ENCODE results near the gene NADSYN1. TPM values are rescaled to one million over a fixed set of nuclear protein-coding genes. Genes with fewer than 3 reads are reported as not detected.

NADSYN1 gene
- total RNA-seq, 1 experiment from 2014 or later = 91.3 TPM

DNA sequence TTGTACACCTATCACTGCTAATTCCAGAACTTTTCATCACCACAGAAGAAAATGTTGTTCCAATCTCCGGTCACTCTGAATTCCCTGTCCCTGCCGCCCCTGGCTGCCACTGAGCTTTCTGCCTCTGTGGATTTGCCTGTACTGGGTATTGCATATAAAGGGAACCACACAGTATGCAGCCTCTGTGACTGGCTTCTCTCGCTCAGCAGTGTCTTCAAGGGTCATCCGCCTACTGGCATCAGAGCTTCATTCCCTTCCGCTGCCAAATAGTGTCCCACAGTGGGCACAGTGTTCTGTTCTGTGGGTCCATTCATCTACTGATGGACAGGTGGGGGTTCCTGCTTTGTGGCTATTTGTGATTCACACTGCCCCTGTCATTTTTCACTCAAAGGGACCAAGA is 10.1 kb upstream of the NADSYN1 start:
- POLR2A ChIA-PET = interaction anchor here (1.3 kb wide), 1 partner anchor 10 kb away, joined by 6 read pairs; the partner anchor contains the start of gene NADSYN1
- intact Hi-C loops (cut with micrococcal nuclease; ENCODE audit: unreplicated experiment) = no loop called here
- H3K27ac Mint-ChIP-seq (ENCODE audit: unreplicated experiment) = no peak overlapping the region

GRCh38 chr11:71443736-71444445 is 9.1 kb upstream of the NADSYN1 start:
- Histone ChIP-seq H3K27me3 (replicated peaks; ENCODE audit: control insufficient read depth, insufficient read depth, low read length) (no peaks in the 10 kb centered on the region), H3K9me3 (no peaks in the 10 kb centered on the region), H3K4me1 (peaks cover 10% of the 10 kb centered on the region), H3K4me3 (ENCODE audit: low read depth, low read length) (no peak overlapping the region), H3K36me3 (ENCODE audit: control insufficient read depth, insufficient read depth, low read length) (peaks cover 26% of the 10 kb centered on the region)
- no peak overlapping the region for H3K4me3 Mint-ChIP-seq (ENCODE audit: unreplicated experiment)
- H3K4me1 Mint-ChIP-seq (ENCODE audit: low read depth, unreplicated experiment) = peaks cover 14% of the 10 kb centered on the region
- BruUV-seq (replicated peaks) = no TSS peak
- H3K9me3 Mint-ChIP-seq (ENCODE audit: unreplicated experiment) = no peaks in the 10 kb centered on the region
- no peak overlapping the region for H3K27ac Mint-ChIP-seq (ENCODE audit: unreplicated experiment)
- intact Hi-C loops (cut with micrococcal nuclease; ENCODE audit: unreplicated experiment) = no loop called here
- H3K27me3 Mint-ChIP-seq (ENCODE audit: insufficient read depth, unreplicated experiment) = no peaks in the 10 kb centered on the region
- peaks cover 85% of the 10 kb centered on the region for H3K36me3 Mint-ChIP-seq (ENCODE audit: insufficient read depth, unreplicated experiment)
- no peak for TF ChIP-seq CTCF (IDR thresholded peaks at IDR 0.05; ENCODE audit: insufficient read depth in 1 of 2, low read depth in 1 of 2, low read length in 1 of 2, severe bottlenecking in 1 of 2, unreplicated experiment in 1 of 2)
- POLR2A ChIA-PET = interaction anchor here (1.3 kb wide), 1 partner anchor 9 kb away, joined by 6 read pairs; the partner anchor contains the start of gene NADSYN1
- CTCF ChIA-PET = no interaction called here
- DNase-seq = peak in 1 of 2 experiments; percentile 34

More for the DNA sequence above, 10.1 kb upstream of the NADSYN1 start:
- no TSS peak for BruUV-seq (replicated peaks)
- Mint-ChIP-seq H3K27me3 (ENCODE audit: insufficient read depth, unreplicated experiment) (no peaks in the 10 kb centered on the region), H3K36me3 (ENCODE audit: insufficient read depth, unreplicated experiment) (peaks cover 85% of the 10 kb centered on the region), H3K4me1 (ENCODE audit: low read depth, unreplicated experiment) (peaks cover 14% of the 10 kb centered on the region), H3K9me3 (ENCODE audit: unreplicated experiment) (no peaks in the 10 kb centered on the region), H3K4me3 (ENCODE audit: unreplicated experiment) (no peak overlapping the region)
- TF ChIP-seq CTCF (IDR thresholded peaks at IDR 0.05; ENCODE audit: insufficient read depth in 1 of 2, low read depth in 1 of 2, low read length in 1 of 2, severe bottlenecking in 1 of 2, unreplicated experiment in 1 of 2) = no peak
- no peaks in the 10 kb centered on the region for H3K27me3 ChIP-seq (replicated peaks; ENCODE audit: control insufficient read depth, insufficient read depth, low read length)
- DNase-seq = peak in 1 of 2 experiments; percentile 12
- peaks cover 30% of the 10 kb centered on the region for H3K36me3 ChIP-seq (ENCODE audit: control insufficient read depth, insufficient read depth, low read length)
- CTCF ChIA-PET = no interaction called here
- H3K9me3 ChIP-seq = no peaks in the 10 kb centered on the region
- H3K4me3 ChIP-seq (ENCODE audit: low read depth, low read length) = no peak overlapping the region
- peaks cover 10% of the 10 kb centered on the region for H3K4me1 ChIP-seq

- ChIA-PET CTCF (no interaction called here), POLR2A (no interaction called here)
- Histone ChIP-seq H3K27me3 (replicated peaks; ENCODE audit: control insufficient read depth, insufficient read depth, low read length) (no peaks in the 10 kb centered on the region), H3K9me3 (no peaks in the 10 kb centered on the region), H3K36me3 (ENCODE audit: control insufficient read depth, insufficient read depth, low read length) (peaks cover 26% of the 10 kb centered on the region), H3K4me3 (ENCODE audit: low read depth, low read length) (no peak overlapping the region), H3K4me1 (peaks cover 11% of the 10 kb centered on the region)
- peak overlapping the region; percentile 17 for H3K27ac Mint-ChIP-seq (ENCODE audit: unreplicated experiment)
- peaks cover 85% of the 10 kb centered on the region for H3K36me3 Mint-ChIP-seq (ENCODE audit: insufficient read depth, unreplicated experiment)
- BruUV-seq (replicated peaks) = no TSS peak
- peak in 1 of 2 experiments; percentile 32 for DNase-seq
- H3K27me3 Mint-ChIP-seq (ENCODE audit: insufficient read depth, unreplicated experiment) = no peaks in the 10 kb centered on the region
- intact Hi-C loops (cut with micrococcal nuclease; ENCODE audit: unreplicated experiment) = no loop called here
- peaks cover 23% of the 10 kb centered on the region for H3K4me1 Mint-ChIP-seq (ENCODE audit: low read depth, unreplicated experiment)
- H3K9me3 Mint-ChIP-seq (ENCODE audit: unreplicated experiment) = no peaks in the 10 kb centered on the region
- no peak for TF ChIP-seq CTCF (IDR thresholded peaks at IDR 0.05; ENCODE audit: insufficient read depth in 1 of 2, low read depth in 1 of 2, low read length in 1 of 2, severe bottlenecking in 1 of 2, unreplicated experiment in 1 of 2)
- H3K4me3 Mint-ChIP-seq (ENCODE audit: unreplicated experiment) = no peak overlapping the region
These were observed 8.2 kb upstream of the NADSYN1 start for GRCh38 chr11:71444811-71445210.

Measured in Caco-2 (cell line).